MM.1S (cell line): ENCODE results near the gene CPSF2.
A peak's percentile ranks its signal among the peaks of the same experiment; 100 is the strongest.

Experiments used
- DNase-seq: peaks from one replicate; pipeline ENCODE4 v3.0.0-alpha.2; 2015
- H2AFZ ChIP-seq: fragments of 300-600 bp; sonication (generic); 2 replicates; pipeline ENCODE4 v1.6.0; 2016; ENCODE audit warnings: antibody characterized with exemption, low read length
- H3F3A ChIP-seq: fragments of 300-600 bp; sonication (generic); 2 replicates; pipeline ENCODE4 v1.6.1; 2016; ENCODE audit warnings: mild to moderate bottlenecking, antibody characterized with exemption, low read length, moderate library complexity, mixed read lengths; ENCODE audit not compliant: insufficient read depth
- H3K27ac ChIP-seq: fragments of 300-600 bp; sonication (generic); 2 replicates; pipeline ENCODE4 v1.5.1; 2016; ENCODE audit warnings: mild to moderate bottlenecking, low read length
- H3K27me3 ChIP-seq: fragments of 300-600 bp; sonication (generic); replicated peaks from 2 replicates; pipeline ENCODE4 v1.6.0; 2016; ENCODE audit warnings: low read length; ENCODE audit not compliant: insufficient read depth
- H3K36me3 ChIP-seq: fragments of 300-600 bp; sonication (generic); replicated peaks from 2 replicates; pipeline ENCODE4 v1.6.1; 2016; ENCODE audit warnings: mild to moderate bottlenecking, low read length, mixed read lengths; ENCODE audit not compliant: insufficient read depth
- H3K4me1 ChIP-seq: fragments of 300-600 bp; sonication (generic); 2 replicates; pipeline ENCODE4 v1.6.1; 2016; ENCODE audit warnings: low read length, mixed read lengths
- H3K4me2 ChIP-seq: fragments of 300-600 bp; sonication (generic); 2 replicates; pipeline ENCODE4 v1.6.0; 2016; ENCODE audit warnings: low read depth, low read length
- H3K4me3 ChIP-seq: fragments of 300-600 bp; sonication (generic); 2 replicates; pipeline ENCODE4 v1.5.1; 2016; ENCODE audit warnings: low read length, mixed read lengths
- H3K79me2 ChIP-seq: fragments of 300-600 bp; sonication (generic); 2 replicates; pipeline ENCODE4 v1.6.1; 2016; ENCODE audit warnings: mixed run types, low read length, mixed read lengths
- H3K9ac ChIP-seq: fragments of 300-600 bp; sonication (generic); 2 replicates; pipeline ENCODE4 v1.6.1; 2016; ENCODE audit warnings: low read length, mixed read lengths
- H3K9me2 ChIP-seq: fragments of 300-600 bp; sonication (generic); replicated peaks from 2 replicates; pipeline ENCODE4 v1.6.1; 2016; ENCODE audit warnings: mild to moderate bottlenecking, low read length, mixed read lengths; ENCODE audit not compliant: insufficient read depth
- H3K9me3 ChIP-seq: fragments of 300-600 bp; sonication (generic); replicated peaks from 2 replicates; pipeline ENCODE4 v1.6.1; 2016; ENCODE audit warnings: mild to moderate bottlenecking, low read length, mixed read lengths; ENCODE audit not compliant: insufficient read depth
- H4K20me1 ChIP-seq: fragments of 300-600 bp; sonication (generic); 2 replicates; pipeline ENCODE4 v1.6.1; 2016; ENCODE audit warnings: mild to moderate bottlenecking, low read length, moderate library complexity, mixed read lengths; ENCODE audit not compliant: insufficient read depth
- CTCF ChIP-seq: fragments of 300-600 bp; sonication (generic); IDR thresholded peaks from 2 replicates; pipeline ENCODE4 v1.5.1; 2016; ENCODE audit warnings: antibody characterized with exemption, low read length, mixed read lengths
- EZH2 ChIP-seq: fragments of 300-600 bp; sonication (generic); optimal IDR thresholded peaks from 2 replicates; pipeline ENCODE3; 2017; ENCODE audit warnings: low read depth, mild to moderate bottlenecking, antibody characterized with exemption, low read length, mixed read lengths
- EZH2phosphoT487 ChIP-seq: fragments of 300-600 bp; sonication (generic); IDR thresholded peaks from 2 replicates; pipeline ENCODE4 v1.6.1; 2018; ENCODE audit warnings: antibody characterized with exemption, low read length

The CPSF2 gene

GRCh38 chr14:92135269-92135668 is 13.5 kb downstream of the CPSF2 start:
- H3K4me1 ChIP-seq: no peaks in the 10 kb centered on the region
- H3K9ac ChIP-seq: no peak overlapping the region
- H2AFZ ChIP-seq: no peak overlapping the region
- H3K4me3 ChIP-seq: no peak overlapping the region
- H3K79me2 ChIP-seq: no peaks in the 10 kb centered on the region
- no peak overlapping the region for H3K4me2 ChIP-seq
- DNase-seq: no peak
- H3K27ac ChIP-seq: no peak overlapping the region
- H3K9me2 ChIP-seq: no peaks in the 10 kb centered on the region
- no peaks in the 10 kb centered on the region for H3K9me3 ChIP-seq
- TF ChIP-seq EZH2: no peak
- peak; percentile 36 for TF ChIP-seq CTCF
- no peaks in the 10 kb centered on the region for H3K27me3 ChIP-seq
- H3K36me3 ChIP-seq: no peaks in the 10 kb centered on the region
- H3F3A ChIP-seq: no peaks in the 10 kb centered on the region
- H4K20me1 ChIP-seq: no peaks in the 10 kb centered on the region

- H3K9me2 ChIP-seq: no peaks in the 10 kb centered on the region
- H3K79me2 ChIP-seq: no peaks in the 10 kb centered on the region
- TF ChIP-seq EZH2 (no peak), EZH2phosphoT487 (no peak), CTCF (no peak)
- H2AFZ ChIP-seq: no peak overlapping the region
- H3K4me3 ChIP-seq: no peak overlapping the region
- H3F3A ChIP-seq: no peaks in the 10 kb centered on the region
- no peaks in the 10 kb centered on the region for H4K20me1 ChIP-seq
- no peaks in the 10 kb centered on the region for H3K36me3 ChIP-seq
- H3K9me3 ChIP-seq: no peaks in the 10 kb centered on the region
- no peaks in the 10 kb centered on the region for H3K27me3 ChIP-seq
- no peak overlapping the region for H3K27ac ChIP-seq
- H3K4me2 ChIP-seq: no peak overlapping the region
- no peak for DNase-seq
- no peaks in the 10 kb centered on the region for H3K4me1 ChIP-seq
- no peak overlapping the region for H3K9ac ChIP-seq
These were observed 21.5 kb downstream of the CPSF2 start for GRCh38 chr14:92143309-92143708.

- no peak overlapping the region for H3K9ac ChIP-seq
- no peaks in the 10 kb centered on the region for H3K4me1 ChIP-seq
- H3K27me3 ChIP-seq: no peaks in the 10 kb centered on the region
- no peaks in the 10 kb centered on the region for H3K79me2 ChIP-seq
- no peaks in the 10 kb centered on the region for H3K9me2 ChIP-seq
- H2AFZ ChIP-seq: no peak overlapping the region
- DNase-seq: no peak
- H3K4me2 ChIP-seq: no peak overlapping the region
- H3K27ac ChIP-seq: no peak overlapping the region
- H3K9me3 ChIP-seq: no peaks in the 10 kb centered on the region
- no peaks in the 10 kb centered on the region for H4K20me1 ChIP-seq
- no peaks in the 10 kb centered on the region for H3K36me3 ChIP-seq
- TF ChIP-seq EZH2 (no peak), EZH2phosphoT487 (no peak), CTCF (no peak)
- H3K4me3 ChIP-seq: no peak overlapping the region
- no peaks in the 10 kb centered on the region for H3F3A ChIP-seq
These were observed 22.2 kb downstream of the CPSF2 start for GRCh38 chr14:92143962-92144361.

- Histone ChIP-seq H3K4me2 (no peak overlapping the region), H3K27me3 (no peaks in the 10 kb centered on the region), H3K79me2 (no peaks in the 10 kb centered on the region), H3K9me2 (no peaks in the 10 kb centered on the region), H3F3A (no peaks in the 10 kb centered on the region), H3K9ac (no peak overlapping the region), H4K20me1 (no peaks in the 10 kb centered on the region), H3K36me3 (no peaks in the 10 kb centered on the region), H2AFZ (no peak overlapping the region), H3K4me3 (no peak overlapping the region), H3K9me3 (no peaks in the 10 kb centered on the region), H3K27ac (no peak overlapping the region), H3K4me1 (no peaks in the 10 kb centered on the region)
- DNase-seq: no peak
- TF ChIP-seq EZH2: no peak
- TF ChIP-seq CTCF: no peak
- TF ChIP-seq EZH2phosphoT487: no peak
These were observed 22.9 kb downstream of the CPSF2 start for GRCh38 chr14:92144708-92145107.
